Measurements from ENCODE around the gene BUB1B. TPM values are rescaled to one million over a fixed set of nuclear protein-coding genes. Genes with fewer than 3 reads are reported as not detected.
A peak's percentile ranks its signal among the peaks of the same experiment; 100 is the strongest.

Gene BUB1B
- total RNA-seq, 1 donor from 2014 or later, result 0.68 TPM

DNA sequence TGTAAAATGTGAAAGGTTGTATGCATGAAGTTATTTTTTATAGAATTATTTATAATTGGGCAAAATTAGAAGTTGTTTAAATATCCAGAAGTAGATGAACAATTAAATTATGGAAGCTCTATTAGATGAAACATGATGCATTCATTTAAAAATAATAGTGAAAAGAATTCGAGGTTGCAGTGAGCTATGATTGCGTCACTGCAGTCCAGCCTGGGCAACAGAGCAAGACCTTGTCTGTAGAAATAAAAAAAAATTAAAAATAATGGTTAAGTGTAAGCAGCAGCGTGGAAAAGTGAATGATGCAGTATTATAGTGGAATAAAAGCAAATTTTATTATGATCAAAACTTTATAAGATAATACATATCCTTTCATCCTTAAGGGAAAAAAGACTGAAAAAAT is 14.3 kb downstream of the BUB1B start:
- no peak for ATAC-seq
- DNase-seq (ENCODE audit: low spot score), result no peak

DNA sequence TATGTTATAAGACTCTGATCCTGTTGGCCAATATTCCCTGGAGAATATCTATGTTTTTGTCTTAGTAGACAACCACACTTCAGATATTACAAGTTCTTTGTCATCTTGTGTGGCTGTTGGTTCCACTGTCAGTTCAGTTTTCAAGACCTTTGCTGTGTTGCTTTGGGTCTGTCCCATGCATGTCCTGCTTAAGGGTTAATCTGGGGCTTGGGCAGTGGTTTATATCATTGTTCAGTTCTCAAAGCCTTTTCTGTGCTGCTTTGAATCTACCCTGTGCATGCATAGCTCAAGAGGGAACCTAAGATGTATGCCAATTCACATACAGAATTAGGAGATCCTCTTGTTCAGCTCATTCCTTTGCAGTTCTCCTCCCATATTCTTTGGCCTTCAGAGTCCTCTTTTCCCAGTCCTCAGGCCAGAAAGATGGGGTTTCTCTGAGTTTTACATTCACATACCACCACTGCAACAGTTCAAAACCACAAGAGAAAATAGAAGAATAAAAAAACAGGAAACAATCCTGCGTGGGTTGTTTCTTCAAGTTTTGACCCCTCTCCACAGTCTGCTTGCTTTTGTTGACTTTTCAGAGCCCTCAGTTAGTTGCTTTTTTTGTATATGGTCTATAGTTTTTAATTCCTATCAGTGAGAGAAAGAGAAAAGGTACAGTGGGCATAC is 21.6 kb downstream of the BUB1B start:
- DNase-seq (ENCODE audit: low spot score) (no peak), ATAC-seq (no peak)

DNA sequence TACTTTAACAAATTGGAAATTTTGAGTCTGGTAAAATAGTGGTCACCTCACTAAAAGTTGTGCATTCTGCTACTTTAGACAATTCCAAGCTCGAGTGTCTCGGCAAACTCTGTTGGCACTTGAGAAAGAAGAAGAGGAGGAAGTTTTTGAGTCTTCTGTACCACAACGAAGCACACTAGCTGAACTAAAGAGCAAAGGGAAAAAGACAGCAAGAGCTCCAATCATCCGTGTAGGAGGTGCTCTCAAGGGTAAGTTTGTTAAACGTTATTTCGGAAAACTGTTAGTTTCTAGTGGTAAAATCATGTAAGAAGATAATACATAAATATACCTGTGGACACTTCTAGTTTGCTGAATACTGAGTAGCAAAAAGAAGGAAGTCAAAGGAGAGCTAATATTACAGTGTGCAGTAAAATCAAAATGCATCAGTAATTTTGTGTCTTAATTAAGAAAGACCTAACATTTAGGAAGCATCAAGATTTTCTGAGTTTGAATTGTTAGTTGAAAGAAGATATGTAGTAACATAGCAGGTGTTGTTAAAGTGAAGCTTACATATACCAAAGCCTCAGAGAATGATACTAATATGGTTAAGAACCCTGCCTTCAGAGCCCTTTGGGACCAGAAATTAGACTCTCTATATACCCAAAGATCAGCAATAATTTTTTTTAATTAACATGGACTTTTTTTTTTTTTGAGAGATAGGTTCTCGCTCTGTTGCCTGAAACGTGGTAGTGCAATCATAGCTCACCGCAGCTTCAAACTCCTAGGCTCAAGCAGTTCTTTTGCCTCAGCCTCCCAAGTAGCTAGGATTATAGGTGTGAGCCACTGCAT is 23.0 kb downstream of the BUB1B start:
- no peak for DNase-seq (ENCODE audit: low spot score)
- ATAC-seq, result no peak

DNA sequence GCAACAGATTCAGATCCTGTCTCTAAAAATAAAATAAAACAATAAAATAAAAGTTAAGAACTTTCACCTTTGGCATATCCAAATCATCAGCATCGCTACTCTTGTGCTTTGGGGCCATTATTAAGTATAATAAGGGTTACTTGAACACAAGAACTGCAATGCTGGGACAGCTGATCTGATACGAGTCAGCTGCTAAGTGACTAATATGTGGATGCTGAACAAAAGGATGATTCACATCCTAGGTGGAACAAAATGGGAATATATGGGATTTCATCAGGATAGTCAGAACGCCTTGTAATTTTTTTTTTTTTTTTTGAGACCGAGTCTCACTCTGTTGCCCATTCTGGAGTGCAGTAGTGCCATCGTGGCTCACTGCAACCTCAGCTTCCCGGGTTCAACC is 29.7 kb downstream of the BUB1B start:
- DNase-seq (ENCODE audit: low spot score) (no peak), ATAC-seq (no peak)

DNA sequence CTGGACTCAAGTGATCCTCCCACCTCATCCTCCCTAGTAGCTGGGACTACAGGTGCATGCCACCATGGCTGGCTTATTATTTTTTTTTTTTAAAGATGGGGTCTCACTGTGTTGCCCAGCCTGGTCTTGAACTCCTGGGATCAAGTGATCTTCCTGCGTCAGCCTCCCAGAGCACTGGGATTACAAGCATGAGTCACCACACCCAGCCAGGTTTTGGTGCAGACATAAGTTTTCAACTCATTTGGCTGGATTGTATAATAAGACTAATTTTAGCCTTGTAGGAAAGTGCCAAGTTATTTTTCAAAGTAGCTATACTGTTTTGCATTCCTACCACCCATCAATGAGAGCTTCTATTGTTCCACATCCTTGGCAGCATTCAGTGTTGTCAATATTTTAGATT is 32.1 kb downstream of the BUB1B start:
- ATAC-seq (no peak), DNase-seq (ENCODE audit: low spot score) (no peak)

DNA sequence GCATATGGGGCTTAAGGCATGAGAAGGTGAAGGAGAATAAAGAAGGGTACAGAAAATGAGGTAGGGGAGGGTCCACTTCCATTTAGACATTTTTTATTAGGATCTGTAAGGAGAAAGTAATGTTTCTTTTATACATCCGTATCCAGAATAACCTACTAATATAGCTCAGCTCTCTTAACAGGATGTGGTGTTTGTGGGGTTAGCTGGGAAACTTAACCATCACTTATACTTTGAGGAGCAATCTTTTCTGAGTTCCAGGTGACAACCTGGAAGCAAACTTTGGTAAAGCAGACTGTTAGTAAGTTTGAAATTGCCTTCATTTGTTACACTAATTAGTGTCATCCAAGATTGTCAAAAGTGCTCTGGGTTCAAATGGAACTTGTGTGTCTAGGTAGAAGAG is 36.6 kb downstream of the BUB1B start:
- no peak for ATAC-seq
- no peak for DNase-seq (ENCODE audit: low spot score)

DNA sequence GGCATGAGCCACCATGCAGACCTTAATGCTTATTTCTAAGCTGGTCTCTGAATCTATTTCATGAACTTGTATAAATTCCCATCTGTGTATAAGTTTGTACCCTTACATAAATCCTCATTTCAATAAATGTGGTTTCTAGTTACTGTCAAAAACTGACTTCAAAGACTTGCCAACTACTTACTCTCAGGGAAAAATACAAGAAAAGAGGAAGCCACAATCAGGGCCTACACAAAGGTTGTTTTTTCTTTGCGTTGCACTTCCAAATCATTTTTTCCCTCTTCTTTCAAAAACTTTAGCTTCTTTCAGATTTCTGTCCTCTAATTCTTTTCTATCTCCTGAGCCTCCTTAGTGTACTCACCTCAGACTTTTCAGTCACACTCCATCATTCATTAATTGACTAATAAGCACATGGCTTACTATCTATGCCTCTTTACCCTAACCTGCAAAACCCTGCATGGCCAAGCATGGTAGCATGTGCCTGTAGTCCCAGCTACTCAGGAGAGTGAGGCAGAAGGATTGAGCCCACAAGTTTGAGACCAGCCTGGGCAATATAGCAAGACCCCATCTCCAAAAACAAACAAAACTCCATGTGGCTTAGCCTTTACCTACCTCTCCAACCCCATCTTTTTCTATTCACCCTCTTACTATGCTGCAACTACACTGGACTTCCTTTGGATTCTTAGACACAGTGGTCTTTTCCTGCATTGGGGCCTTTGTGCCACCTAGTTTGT is 37.7 kb downstream of the BUB1B start:
- ATAC-seq, result no peak
- DNase-seq (ENCODE audit: low spot score), result no peak

DNA sequence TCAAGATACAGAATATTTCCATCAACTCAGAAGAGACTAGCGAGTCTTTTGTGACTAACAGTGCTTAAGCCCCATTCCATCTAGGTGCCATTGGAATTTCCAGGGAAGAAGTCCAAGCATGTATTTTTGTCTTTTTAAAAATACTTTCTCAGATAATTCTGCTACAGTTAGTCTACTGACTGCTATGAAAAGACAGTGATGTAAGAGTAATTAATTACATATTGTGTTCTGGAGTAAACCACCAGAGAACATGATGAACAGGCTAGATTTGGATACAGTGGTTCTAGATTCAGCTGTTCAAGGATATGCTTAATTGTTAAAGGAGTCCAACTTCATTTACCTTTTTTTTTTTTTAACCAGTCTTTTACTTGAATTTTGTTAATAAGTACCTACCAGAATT is 43.2 kb downstream of the BUB1B start:
- no peak for DNase-seq (ENCODE audit: low spot score)
- no peak for ATAC-seq

DNA sequence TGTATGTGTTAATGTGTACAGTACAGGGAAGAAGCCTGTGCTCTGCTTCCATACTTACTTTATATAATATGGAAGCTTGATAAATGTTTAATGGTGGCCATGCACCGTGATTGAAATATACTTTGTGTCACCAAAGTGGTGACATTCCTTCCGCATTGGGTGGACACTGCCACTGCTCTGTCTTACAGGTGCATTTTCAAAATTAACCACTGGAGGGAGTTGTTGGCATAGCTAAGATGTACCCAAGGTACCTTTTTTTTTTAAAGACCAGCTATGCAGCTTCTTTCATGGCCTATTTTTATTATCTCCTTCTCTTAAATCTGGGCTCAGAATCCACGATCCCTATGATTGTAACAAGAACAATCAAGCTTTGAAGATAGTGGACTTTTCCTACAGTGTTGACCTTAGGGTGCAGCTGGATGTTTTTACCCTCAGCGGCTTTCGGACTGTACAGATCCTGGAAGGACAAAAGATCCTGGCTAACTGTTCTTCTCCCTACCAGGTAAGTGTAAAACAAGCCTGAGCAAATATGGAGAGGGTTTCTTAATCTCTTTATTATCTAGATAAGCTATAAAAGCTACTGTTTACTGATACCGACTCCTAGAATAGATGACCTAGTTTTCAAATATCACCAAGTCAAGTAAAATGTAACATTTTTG is 56.4 kb downstream of the BUB1B start:
- DNase-seq (ENCODE audit: low spot score) (no peak), ATAC-seq (peak; percentile 99)

DNA sequence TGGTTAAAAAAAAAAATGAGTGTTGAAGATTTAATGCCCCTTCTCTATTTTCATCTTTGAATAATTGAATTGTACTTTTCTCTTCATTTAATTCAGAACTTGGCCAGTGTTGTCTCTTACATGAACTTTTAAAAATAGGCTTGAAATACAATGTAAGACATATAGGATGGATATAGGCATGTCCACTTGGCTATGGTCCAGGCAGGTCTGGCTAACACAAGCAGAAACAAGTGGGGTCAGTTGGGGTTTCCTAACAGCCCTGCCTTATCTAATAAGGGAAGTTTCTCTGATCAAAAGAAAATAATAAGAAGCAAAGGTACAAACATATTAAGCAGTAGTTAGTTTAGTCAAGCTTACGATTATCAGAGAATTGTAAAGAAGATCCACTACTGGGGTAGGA is 58.9 kb downstream of the BUB1B start:
- DNase-seq (ENCODE audit: low spot score), result no peak
- ATAC-seq, result no peak

DNA sequence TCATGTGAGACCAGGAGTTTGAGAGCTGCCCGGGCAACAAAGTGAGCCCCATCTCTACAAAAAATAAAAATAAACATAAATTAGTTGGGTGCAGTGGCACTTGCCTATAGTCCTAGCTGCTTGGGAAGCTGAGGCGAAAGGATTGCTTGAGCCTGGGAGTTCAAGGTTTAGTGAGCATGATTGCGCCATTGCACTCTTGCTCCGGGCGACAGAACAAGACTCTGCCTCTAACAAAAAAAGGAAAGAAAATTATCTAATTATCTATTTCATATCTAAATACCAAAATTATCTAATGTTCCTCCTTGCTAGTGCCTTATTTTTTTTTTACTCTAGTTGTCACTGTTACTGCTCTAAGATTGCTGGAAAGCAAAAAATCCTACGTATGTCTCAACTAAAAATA is 61.3 kb downstream of the BUB1B start:
- DNase-seq (ENCODE audit: low spot score) (no peak), ATAC-seq (peak; percentile 37)

DNA sequence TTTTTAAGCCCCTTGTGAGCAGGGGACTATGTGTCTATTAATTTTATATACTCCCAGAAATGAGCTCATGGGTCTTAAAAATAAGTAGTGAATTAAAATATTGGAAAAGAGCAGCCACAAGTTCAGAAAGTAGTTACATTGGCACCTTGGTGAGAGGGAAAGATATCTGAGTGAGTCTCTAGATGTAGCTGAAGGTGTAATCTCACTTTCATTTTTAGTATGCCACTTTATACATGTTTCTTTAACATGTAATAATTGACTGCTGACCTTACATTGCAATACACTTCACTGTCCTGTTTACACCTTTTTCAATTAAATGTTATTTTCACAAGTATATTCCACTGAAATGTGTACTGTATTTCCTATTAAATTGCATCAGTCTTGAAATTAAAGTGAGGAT is 65.9 kb downstream of the BUB1B start:
- no peak for DNase-seq (ENCODE audit: low spot score)
- ATAC-seq, result no peak

DNA sequence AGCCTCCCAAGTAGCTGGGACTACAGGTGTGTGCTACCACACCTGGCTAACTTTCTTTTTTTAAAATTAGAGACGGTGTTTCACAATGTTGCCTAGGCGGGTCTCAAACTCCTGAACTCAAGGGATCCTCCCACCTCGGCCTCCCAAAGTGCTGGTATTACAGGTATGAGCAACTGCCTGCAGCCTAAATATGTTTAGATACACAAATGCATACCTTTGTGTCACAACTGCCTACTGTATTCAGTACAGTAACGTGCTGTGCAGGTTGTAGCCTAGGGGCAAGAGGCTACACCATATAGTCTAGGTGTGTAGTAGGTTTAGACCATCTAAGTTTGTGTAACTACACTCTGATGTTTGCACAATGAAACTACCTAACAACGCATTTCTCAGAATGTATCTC is 68.4 kb downstream of the BUB1B start:
- DNase-seq (ENCODE audit: low spot score) (no peak), ATAC-seq (no peak)

DNA sequence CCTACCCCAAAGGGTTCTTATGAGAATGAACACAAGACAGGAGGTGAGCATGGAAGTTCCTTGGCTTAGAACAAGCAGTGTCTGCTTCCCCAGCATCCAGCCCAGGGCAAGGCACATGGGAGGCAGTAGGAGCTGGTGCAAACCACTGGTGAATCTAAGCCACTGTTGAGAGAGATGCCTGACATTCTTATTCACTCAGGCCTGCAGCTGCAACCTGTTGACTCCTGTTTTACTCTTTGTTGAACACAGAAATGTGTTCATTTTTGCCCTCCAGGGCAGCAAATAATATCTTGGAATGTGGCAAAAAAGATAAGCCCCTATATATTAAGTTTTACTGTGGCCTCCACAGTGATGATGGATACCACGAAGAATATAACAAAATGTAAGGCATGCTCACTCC is 69.1 kb downstream of the BUB1B start:
- no peak for DNase-seq (ENCODE audit: low spot score)

DNA sequence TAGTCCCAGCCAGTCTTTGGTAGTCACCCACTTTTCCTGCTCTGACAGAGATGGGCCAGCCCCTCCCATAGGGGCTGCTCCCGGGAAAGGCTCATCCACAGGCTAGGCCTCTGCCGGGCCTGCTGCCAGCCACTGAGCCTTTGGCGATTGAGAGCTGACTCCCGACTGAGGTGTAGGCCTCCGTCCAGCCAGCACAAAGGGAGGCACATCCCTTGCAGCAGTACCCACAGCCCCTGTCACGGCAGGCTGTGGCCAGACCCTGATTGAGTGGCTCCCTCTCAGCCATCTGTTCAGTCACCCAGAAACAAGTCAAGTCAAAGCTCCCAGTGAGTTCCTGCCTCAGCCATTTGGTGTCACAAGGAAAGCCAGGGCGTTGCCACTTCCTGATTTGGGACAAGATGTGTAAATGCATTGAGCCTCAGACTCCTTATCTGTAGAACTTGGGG is 71.8 kb downstream of the BUB1B start:
- no peak for DNase-seq (ENCODE audit: low spot score)
- no peak for ATAC-seq

More for the DNA sequence above, 69.1 kb downstream of the BUB1B start:
- no peak for ATAC-seq

DNA sequence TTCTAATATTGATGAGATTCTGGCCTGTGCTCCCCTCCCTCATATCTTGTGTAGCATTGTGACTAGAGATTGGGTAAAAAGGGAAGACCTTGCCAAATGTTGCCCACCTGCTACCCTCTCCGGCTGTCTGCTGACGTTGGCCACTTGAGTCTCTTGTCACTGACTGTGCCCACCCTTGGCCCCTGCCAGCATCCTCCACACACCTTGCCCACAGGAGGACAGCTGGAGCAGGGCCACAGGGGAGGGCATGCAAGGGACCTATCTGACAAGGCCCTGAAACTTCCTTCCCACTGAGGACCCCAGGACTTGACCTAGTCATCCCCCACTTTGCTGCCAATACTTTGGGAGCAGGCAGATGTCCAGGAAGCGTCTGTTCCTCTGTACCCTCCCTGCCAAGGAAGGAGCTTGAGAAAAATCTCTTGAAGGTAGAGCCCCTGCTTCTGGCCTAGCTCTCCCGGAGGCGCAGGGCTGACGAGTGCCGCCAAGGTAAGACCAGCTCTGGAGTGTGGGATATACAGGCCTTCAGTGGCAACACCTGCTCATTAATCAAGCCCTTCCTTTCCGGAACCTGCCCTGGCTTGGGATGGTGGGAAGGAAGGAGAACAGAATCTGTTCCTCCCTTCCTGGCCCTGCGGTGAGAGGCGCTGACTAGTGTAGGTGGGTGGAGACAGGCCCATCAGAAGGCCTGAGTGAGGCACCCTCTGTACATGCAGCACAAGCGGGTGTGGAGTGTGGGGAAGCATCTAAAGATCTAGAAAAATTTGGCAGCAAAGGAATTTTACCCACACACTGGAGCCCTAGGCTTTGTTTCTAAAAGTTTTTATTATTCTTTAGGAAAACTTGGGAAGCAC is 73.1 kb downstream of the BUB1B start:
- no peak for ATAC-seq
- no peak for DNase-seq (ENCODE audit: low spot score)

DNA sequence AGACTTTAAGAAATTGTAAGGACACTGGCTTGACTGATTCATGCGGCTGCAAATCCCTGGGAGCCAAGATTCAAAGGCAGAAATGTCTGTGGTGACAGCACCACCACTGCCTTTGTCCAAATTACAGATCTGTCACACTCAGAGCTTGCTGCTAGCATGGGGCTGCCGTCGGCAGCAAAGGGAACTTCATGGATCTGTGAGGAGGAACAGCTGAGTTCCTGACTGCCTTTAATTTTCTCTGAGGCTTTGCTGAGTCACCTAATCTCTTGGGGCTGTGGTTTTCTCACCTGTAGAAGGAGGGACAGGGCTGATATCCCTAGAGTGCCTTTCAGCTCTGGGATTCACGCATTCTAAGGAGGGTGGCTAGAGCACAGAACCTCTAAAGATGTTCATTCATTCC is 73.9 kb downstream of the BUB1B start:
- no peak for DNase-seq (ENCODE audit: low spot score)
- ATAC-seq, result no peak

DNA sequence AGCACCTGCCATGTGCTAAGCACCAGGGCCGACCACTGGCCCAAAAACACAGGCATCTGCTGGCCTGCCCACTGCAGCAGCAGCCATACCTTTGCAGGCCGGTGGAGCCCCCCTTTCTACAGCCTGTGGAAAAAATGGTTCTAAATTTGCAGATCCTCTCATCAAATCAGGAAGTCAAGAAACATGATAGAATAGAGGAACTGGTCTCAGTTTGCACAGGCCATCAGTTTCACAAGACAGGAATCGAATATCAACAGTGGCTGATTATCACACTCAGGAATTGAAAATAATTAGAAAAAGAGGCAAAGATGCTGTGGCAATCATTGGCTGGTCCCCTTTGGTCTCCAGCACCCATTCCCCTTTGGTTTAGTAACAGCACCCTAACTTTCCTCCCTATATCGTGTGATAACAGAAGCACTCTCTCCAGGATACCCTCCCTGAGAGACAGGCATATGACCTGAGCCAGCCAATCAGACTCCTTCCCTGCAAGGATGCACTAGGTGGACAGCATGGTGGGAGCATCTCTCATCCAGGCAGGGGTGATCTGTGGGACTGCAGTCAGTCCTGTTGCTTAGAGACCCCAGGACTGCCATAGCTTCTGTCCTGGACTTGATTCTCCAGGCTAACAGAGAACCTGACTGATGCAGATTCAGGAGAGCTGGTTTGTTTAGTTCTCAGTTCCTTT is 74.5 kb downstream of the BUB1B start:
- DNase-seq (ENCODE audit: low spot score), result no peak
- ATAC-seq, result no peak

DNA sequence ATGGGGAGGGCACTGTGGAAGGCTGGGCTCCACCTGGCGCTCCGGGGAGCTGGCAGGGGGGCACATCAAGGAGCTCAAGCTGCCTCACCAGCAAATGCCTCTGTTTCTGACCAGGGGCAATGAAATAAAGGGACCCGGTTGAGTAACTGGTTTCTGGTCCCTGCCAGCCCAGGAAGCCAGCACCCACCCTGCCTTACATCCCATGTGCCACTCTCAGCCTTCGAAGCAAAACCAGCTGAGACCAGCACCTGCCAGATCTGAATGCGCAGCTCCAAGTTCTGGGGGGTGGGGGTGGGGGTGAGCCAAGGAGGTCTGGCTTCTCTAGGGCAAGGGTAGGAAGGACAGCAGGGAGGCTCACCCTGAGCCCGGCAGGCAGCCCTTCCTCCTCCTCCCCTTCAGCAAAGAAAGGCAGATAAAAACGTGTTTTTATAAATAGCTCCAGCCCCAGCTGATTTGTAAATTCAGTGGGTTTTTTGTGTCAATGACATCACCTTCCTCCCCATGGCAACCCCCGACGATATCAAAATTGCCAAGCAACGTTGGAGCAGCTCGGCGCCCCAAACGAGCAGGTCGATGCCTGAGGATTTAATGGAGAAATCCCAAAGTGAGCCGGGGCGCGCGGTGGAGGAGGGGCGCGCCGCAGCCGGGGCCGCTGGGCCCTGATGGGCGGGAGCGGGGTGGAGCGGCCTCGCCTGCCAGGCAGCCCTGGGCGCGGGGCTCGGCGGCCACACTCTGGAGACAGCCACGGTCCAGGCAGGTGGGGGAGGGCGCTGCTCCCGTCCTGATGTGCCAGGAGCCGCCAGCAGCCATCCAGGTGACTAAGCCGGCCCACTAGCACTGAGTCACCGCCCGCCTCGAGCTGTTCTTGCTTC is 77.9 kb downstream of the BUB1B start, which contains the start of gene PAK6:
TSS of gene PAK6 (plus strand) at position 532 of the 872 bp plus-strand sequence. CDS start 25,723 bp downstream, outside the sequence.
- DNase-seq (ENCODE audit: low spot score) (no peak), ATAC-seq (peak; percentile 60)

Measured in left lobe of liver (tissue), 2 donors.